Endothelial cell of umbilical vein (primary cell): Measurements from ENCODE around the gene ARG2. TPM values are rescaled to one million over a fixed set of nuclear protein-coding genes. Genes with fewer than 3 reads are reported as not detected.
"Not testable (repeated sequence)": the region's sequence is repeated elsewhere in the genome, so short reads cannot be mapped to it uniquely, and the experiment has no call there.

Experiments
- BruUV-seq: library from RNA; stranded (reverse); fragments of 400-500 nt; replicated peaks from 2 replicates; lab custom pipeline; 2021; lab: Mats Ljungman, UMichigan
- CTCF ChIA-PET: fragments of 300-600, 350-600 bp; sonication (Branson Sonifier 250); formaldehyde crosslinking; loops from one replicate; lab custom pipeline; 2021; ENCODE audit warnings: antibody characterized with exemption, inconsistent platforms; lab: Charles Lee
- POLR2A ChIA-PET: fragments of 300-600, 350-600 bp; sonication (Branson Sonifier 250); formaldehyde crosslinking; loops from one replicate; lab custom pipeline; 2021; ENCODE audit warnings: antibody characterized with exemption, inconsistent platforms; lab: Charles Lee
- DNase-seq: peaks from one replicate; pipeline ENCODE4 v3.0.0-alpha.2; 2011; ENCODE audit warnings: low read depth, low spot score
- FAIRE-seq: peaks from 2 replicates; lab custom pipeline; 2011; peaks lifted over from hg19 to GRCh38; lab: Jason Lieb, UNC
- H2AFZ ChIP-seq: 2 replicates; pipeline ENCODE4 v1.6.0; 2012; ENCODE audit warnings: low read depth, low read length, control low read depth, inconsistent platforms
- H3K27ac ChIP-seq: 2 replicates; pipeline ENCODE4 v1.5.1; 2011; ENCODE audit warnings: low read depth, mild to moderate bottlenecking, control low read depth, low read length, moderate library complexity; ENCODE audit not compliant: insufficient read depth
- H3K27me3 ChIP-seq, 2 experiments: 2 replicates each; pipeline versions ENCODE4 v1.6.0 to v1.6.1; 2011; ENCODE audit warnings: low read length in 2 of 2, mixed read lengths in 1 of 2; ENCODE audit not compliant: control insufficient read depth in 2 of 2, insufficient read depth in 2 of 2
- H3K36me3 ChIP-seq, 2 experiments: 2 replicates in 1 of 2; 3 replicates in 1 of 2; pipeline ENCODE4 v1.5.1; 2011; ENCODE audit warnings: low read length in 2 of 2, mild to moderate bottlenecking in 1 of 2, moderate library complexity in 1 of 2; ENCODE audit not compliant: control insufficient read depth in 2 of 2, insufficient read depth in 2 of 2; ENCODE audit errors: extremely low read depth in 1 of 2
- H3K4me1 ChIP-seq: 3 replicates; pipeline ENCODE4 v1.5.1; 2011; ENCODE audit warnings: mild to moderate bottlenecking, low read length; ENCODE audit not compliant: control insufficient read depth, insufficient read depth; ENCODE audit errors: extremely low read depth
- H3K4me2 ChIP-seq: 2 replicates; pipeline ENCODE4 v1.6.1; 2011; ENCODE audit warnings: low read length, control low read depth, mixed read lengths; ENCODE audit not compliant: insufficient read depth
- H3K4me3 ChIP-seq, 3 experiments: fragments of 200-600 bp in 1 of 3; sonication (generic), shearing (Covaris generic) in 1 of 3; replicated peaks in 1 of 3; 2 replicates each; pipeline ENCODE4 v1.5.1; 2011 to 2016; ENCODE audit warnings: control low read depth in 3 of 3, low read length in 3 of 3, mild to moderate bottlenecking in 2 of 3, inconsistent platforms in 1 of 3, low read depth in 1 of 3, moderate library complexity in 1 of 3; ENCODE audit not compliant: insufficient read depth in 1 of 3
- H3K79me2 ChIP-seq: 2 replicates; pipeline ENCODE4 v1.6.0; 2012; ENCODE audit warnings: low read length, inconsistent platforms; ENCODE audit not compliant: control insufficient read depth, insufficient read depth
- H3K9ac ChIP-seq: replicated peaks from 2 replicates; pipeline ENCODE3; 2011; ENCODE audit warnings: low read length, control low read depth; ENCODE audit not compliant: insufficient read depth; ENCODE audit errors: extremely low read depth
- H3K9me1 ChIP-seq: replicated peaks from 3 replicates; pipeline ENCODE4 v1.6.0; 2011; ENCODE audit warnings: mild to moderate bottlenecking, low read length; ENCODE audit not compliant: control insufficient read depth, insufficient read depth; ENCODE audit errors: extremely low read depth
- H3K9me3 ChIP-seq: replicated peaks from 2 replicates; pipeline ENCODE4 v1.5.1; 2012; ENCODE audit warnings: low read length, inconsistent platforms; ENCODE audit not compliant: control insufficient read depth, insufficient read depth
- H4K20me1 ChIP-seq: replicated peaks from 2 replicates; pipeline ENCODE3; 2011; ENCODE audit warnings: mild to moderate bottlenecking, low read length; ENCODE audit not compliant: control insufficient read depth, insufficient read depth; ENCODE audit errors: extremely low read depth
- CTCF ChIP-seq, 2 donors: IDR thresholded peaks; 1 replicate in 1 of 2; 2 replicates in 1 of 2; pipeline ENCODE4 v1.5.1; 2011; ENCODE audit warnings: low read length in 2 of 2, mild to moderate bottlenecking in 2 of 2, moderate library complexity in 2 of 2, control low read depth in 1 of 2, inconsistent platforms in 1 of 2, low read depth in 1 of 2; ENCODE audit not compliant: insufficient read depth in 1 of 2; ENCODE audit errors: extremely low read depth in 1 of 2
- EZH2 ChIP-seq: IDR thresholded peaks from 2 replicates; pipeline ENCODE4 v1.6.1; 2012; ENCODE audit warnings: borderline replicate concordance, low read depth, mild to moderate bottlenecking, moderate library complexity, low read length, inconsistent platforms; ENCODE audit not compliant: severe bottlenecking
- POLR2A ChIP-seq: IDR thresholded peaks from 2 replicates; pipeline ENCODE4 v1.6.1; 2012; ENCODE audit warnings: low read depth, mild to moderate bottlenecking, control low read depth, low read length
- POLR2AphosphoS5 ChIP-seq: IDR thresholded peaks from 2 replicates; pipeline ENCODE4 v1.6.1; 2012; ENCODE audit warnings: low read depth, mild to moderate bottlenecking, control low read depth, low read length, moderate library complexity; ENCODE audit not compliant: insufficient read depth
- dilution Hi-C: fragments of 300-500 bp; cut with MboI; formaldehyde crosslinking; loops from one replicate; pipeline ENCODE4 v1.15.0; 2019; ENCODE audit warnings: low sequenced_read_pairs; ENCODE audit not compliant: extremely low pct_ligation_motif_present
- intact Hi-C: fragments of 100-400 bp; cut with micrococcal nuclease; formaldehyde crosslinking; loops from one replicate; pipeline ENCODE4 v1.10.0; 2022
- polyA plus RNA-seq, 4 experiments: library from polyadenylated mRNA; depleted of rRNA in 3 of 4; stranded (reverse) in 3 of 4; unstranded in 1 of 4; fragments of >200 nt; gene quantifications; 2 replicates each; pipeline versions ENCODE4 v1.2.1 to v1.2.3, GENCODE V29; 2011 to 2012; ENCODE audit warnings: missing spikeins in 1 of 4
- total RNA-seq: library from RNA; stranded (reverse); gene quantifications from 2 replicates; pipeline ENCODE4 v1.2.3, GENCODE V29; 2021

ARG2 gene
- total and polyA plus RNA-seq, 2 donors (not counting 3 experiments of a cell fraction or from before 2014, with no cell fraction given), result 16.6 to 22.5 TPM

DNA sequence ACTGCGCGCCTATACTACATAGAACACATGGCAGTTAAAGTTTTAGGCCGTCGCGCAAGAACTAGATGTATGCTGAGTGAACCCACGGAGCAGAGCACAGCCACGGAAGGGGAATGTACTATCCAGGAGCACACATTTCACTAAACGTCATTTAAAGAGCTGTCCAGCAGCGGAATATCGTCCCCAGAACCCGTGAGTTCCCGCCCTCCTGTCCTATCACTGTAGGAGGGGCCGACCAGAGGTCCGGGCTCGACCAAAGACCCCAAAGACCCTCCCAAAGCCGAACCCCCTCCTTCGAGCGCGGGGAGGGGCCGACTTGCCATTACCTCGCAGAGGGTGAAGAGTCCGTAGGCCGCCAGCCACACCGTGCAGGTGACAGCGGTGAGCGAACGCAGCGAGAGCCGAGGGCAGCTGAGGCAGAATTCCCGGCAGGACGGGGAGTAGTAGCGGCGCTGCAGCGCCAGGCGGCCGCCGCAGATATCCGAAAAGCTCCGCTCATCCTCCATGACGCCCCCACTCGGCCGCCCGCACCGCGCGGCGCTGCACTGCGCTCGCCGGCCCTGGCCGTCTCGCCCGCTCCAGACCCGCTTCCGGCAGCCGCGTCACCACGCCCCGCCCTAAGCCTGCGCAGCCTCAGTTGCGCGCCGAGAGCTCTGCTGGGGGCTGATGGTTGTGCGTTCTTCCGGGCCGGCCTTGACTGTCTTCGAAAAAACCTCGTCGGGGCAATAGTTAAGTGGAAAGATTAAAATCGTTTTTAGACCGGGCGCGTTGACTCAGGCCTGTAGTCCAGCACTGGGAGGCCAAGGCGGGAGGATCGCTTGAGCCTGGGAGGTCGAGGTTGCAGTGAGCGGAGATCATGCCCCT is 19.8 kb upstream of the ARG2 start, which contains the start of gene PIGH:
Gene PIGH (minus strand): TSS at position 571 of the 864 bp plus-strand sequence. CDS start 65 bp downstream, at position 506.
- Histone ChIP-seq H3K36me3 (no peaks in the 10 kb centered on the region), H4K20me1 (no peaks in the 10 kb centered on the region), H3K4me3 (peak within 1 kb of the TSS; percentile 33 to 60 (median 54)), H2AFZ (peak within 1 kb of the TSS; percentile 91), H3K9ac (peak within 1 kb of the TSS; percentile 7), H3K9me3 (no peaks in the 10 kb centered on the region), H3K4me2 (peak within 1 kb of the TSS; percentile 74), H3K79me2 (no peaks in the 10 kb centered on the region), H3K27ac (no peak within 1 kb of the TSS), H3K4me1 (peaks cover 6% of the 10 kb centered on the region), H3K9me1 (no peaks in the 10 kb centered on the region), H3K27me3 (peaks cover 0 to 4% of the 10 kb centered on the region in 2 experiments)
- intact Hi-C loops (loop anchor here (1.0 kb wide), 2 partner anchors 19 to 95 kb away; partner anchors contain the start of genes ARG2 and RDH11), dilution Hi-C loops (no loop called here)
- TF ChIP-seq POLR2A (peak; percentile 80), CTCF (IDR thresholded peaks at IDR 0.05; ENCODE audit: extremely low read depth in 1 of 2, insufficient read depth in 1 of 2, low read depth in 1 of 2, low read length in 2 of 2) (peak; percentile 41 to 80), POLR2AphosphoS5 (peak; percentile 82), EZH2 (no peak)
- FAIRE-seq, result peak; percentile 97
- no TSS peak for BruUV-seq
- DNase-seq, result peak; percentile 88
- CTCF ChIA-PET, result interaction anchor here (0.6 to 3.2 kb wide), 32 partner anchors 9 to 1241 kb away, joined by 3 to 59 read pairs (median 4); partner anchors contain the start of genes ARG2 and RDH12
- POLR2A ChIA-PET, result interaction anchor here (0.6 to 1.4 kb wide), 3 partner anchors 10 to 75 kb away, joined by 3 read pairs; no protein-coding TSS in a partner anchor

DNA sequence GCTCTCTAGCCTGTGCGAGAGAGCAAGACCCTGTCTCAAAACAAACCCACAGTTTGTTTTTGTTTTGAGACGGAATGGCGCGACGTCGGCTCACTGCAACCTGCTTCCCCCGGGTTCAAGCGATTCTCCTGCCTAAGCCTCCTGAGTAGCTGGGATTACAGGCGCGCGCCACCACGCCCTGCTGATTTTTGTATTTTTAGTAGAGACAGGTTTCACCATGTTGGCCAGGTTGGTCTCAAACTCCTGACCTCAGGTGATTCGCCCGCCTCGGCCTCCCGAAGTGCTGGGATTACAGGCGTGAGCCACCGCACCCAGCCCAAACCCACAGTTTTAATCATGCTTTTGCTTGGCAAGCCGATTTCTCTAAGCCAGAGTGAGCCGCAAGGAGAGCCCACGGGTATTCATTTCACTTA is 19.2 kb upstream of the ARG2 start:
- H3K27me3 ChIP-seq, H3K36me3 ChIP-seq, FAIRE-seq, H3K4me1 ChIP-seq, H3K9me1 ChIP-seq, H3K27ac ChIP-seq, dilution Hi-C loops, H3K9me3 ChIP-seq, DNase-seq, H4K20me1 ChIP-seq, BruUV-seq, H3K9ac ChIP-seq, H3K79me2 ChIP-seq: not testable (repeated sequence)
- Histone ChIP-seq H2AFZ (peak overlapping the region; percentile 91), H3K4me3 (peak overlapping the region in 2 of 3 experiments; percentile 1 to 54), H3K4me2 (peak overlapping the region; percentile 2)
- CTCF ChIA-PET, result interaction anchor here (0.7 to 3.2 kb wide), 29 partner anchors 10 to 1241 kb away, joined by 3 to 59 read pairs (median 5); partner anchors contain the start of gene ARG2
- POLR2A ChIA-PET, result interaction anchor here (1.4 kb wide), 1 partner anchor 11 kb away, joined by 3 read pairs; no protein-coding TSS in a partner anchor
- intact Hi-C loops, result loop anchor here (1.0 kb wide), 1 partner anchor 19 kb away; the partner anchor contains the start of gene ARG2
